IPS-20b (cell line): ENCODE data around the gene CHD5.

ENCODE experiments used
- H3K27ac ChIP-seq: one replicate; pipeline ENCODE4 v1.5.1; 2013; ENCODE audit warnings: low read length
- H3K27me3 ChIP-seq: 2 replicates; pipeline ENCODE4 v1.6.1; 2013; ENCODE audit warnings: mild to moderate bottlenecking, low read length, inconsistent platforms; ENCODE audit not compliant: insufficient read depth
- H3K36me3 ChIP-seq: 2 replicates; pipeline ENCODE4 v1.6.1; 2013; ENCODE audit warnings: low read depth, mild to moderate bottlenecking, inconsistent platforms, low read length, moderate library complexity; ENCODE audit not compliant: insufficient read depth
- H3K4me1 ChIP-seq: 2 replicates; pipeline ENCODE4 v1.6.1; 2013; ENCODE audit warnings: mild to moderate bottlenecking, control low read depth, inconsistent platforms, low read length, moderate library complexity; ENCODE audit not compliant: insufficient read depth
- H3K4me3 ChIP-seq: 2 replicates; pipeline ENCODE4 v1.5.1; 2013; ENCODE audit warnings: mild to moderate bottlenecking, low read length, inconsistent platforms
- H3K9ac ChIP-seq: 2 replicates; pipeline ENCODE4 v1.6.1; 2013; ENCODE audit warnings: low read depth, mild to moderate bottlenecking, inconsistent platforms, low read length, moderate library complexity
- H3K9me3 ChIP-seq: 2 replicates; pipeline ENCODE4 v1.6.1; 2013; ENCODE audit warnings: mild to moderate bottlenecking, low read depth, low read length, inconsistent platforms; ENCODE audit not compliant: insufficient read depth

The CHD5 gene

GRCh38 chr1:6210591-6211355 is 30.7 kb upstream of the CHD5 start:
- no peak overlapping the region for H3K27ac ChIP-seq
- H3K4me1 ChIP-seq = no peaks in the 10 kb centered on the region; the same call in 1 of the 2 replicates
- H3K27me3 ChIP-seq = peaks cover 50% of the 10 kb centered on the region
- H3K9me3 ChIP-seq = no peaks in the 10 kb centered on the region
- no peak overlapping the region for H3K4me3 ChIP-seq
- no peaks in the 10 kb centered on the region for H3K36me3 ChIP-seq
- no peak overlapping the region for H3K9ac ChIP-seq

- peaks cover 55% of the 10 kb centered on the region for H3K27me3 ChIP-seq
- H3K27ac ChIP-seq = no peak overlapping the region
- H3K9me3 ChIP-seq = no peaks in the 10 kb centered on the region
- H3K36me3 ChIP-seq = no peaks in the 10 kb centered on the region
- peak overlapping the region; percentile 51 for H3K4me3 ChIP-seq
- H3K4me1 ChIP-seq = no peaks in the 10 kb centered on the region; the same call in 1 of the 2 replicates
- H3K9ac ChIP-seq = no peak overlapping the region
Measured at GRCh38 chr1:6209661-6210580, 29.8 kb upstream of the CHD5 start.

GRCh38 chr1:6208723-6209660 is 28.9 kb upstream of the CHD5 start:
- Histone ChIP-seq H3K36me3 (no peaks in the 10 kb centered on the region), H3K9me3 (no peaks in the 10 kb centered on the region), H3K27me3 (peaks cover 55% of the 10 kb centered on the region), H3K4me3 (peak overlapping the region; percentile 51), H3K4me1 (no peaks in the 10 kb centered on the region; the same call in 1 of the 2 replicates), H3K9ac (no peak overlapping the region), H3K27ac (no peak overlapping the region)

DNA sequence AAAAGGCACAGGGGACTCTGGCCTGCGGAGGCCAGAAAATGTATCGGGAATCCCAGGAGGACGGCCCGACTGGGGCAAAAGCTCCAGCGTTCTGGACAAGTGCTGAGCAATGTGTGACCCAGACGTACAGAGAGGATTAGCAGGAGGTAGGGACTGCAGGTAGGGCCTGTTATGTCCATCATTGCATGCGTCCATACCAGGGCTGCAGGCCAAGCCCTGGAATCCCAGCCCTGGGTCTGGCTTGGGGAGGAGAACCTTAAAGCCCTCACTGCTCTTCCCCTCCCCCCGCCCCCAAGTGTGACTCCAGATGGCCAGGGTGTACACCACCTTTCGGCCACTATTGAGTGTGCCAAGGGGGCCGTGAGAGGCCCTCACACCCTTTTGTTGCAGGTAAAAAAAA is 27.8 kb upstream of the CHD5 start:
- Histone ChIP-seq H3K4me1 (no peaks in the 10 kb centered on the region; the same call in 1 of the 2 replicates), H3K27me3 (peaks cover 55% of the 10 kb centered on the region), H3K4me3 (no peak overlapping the region), H3K9me3 (no peaks in the 10 kb centered on the region), H3K9ac (no peak overlapping the region), H3K27ac (no peak overlapping the region), H3K36me3 (no peaks in the 10 kb centered on the region)

GRCh38 chr1:6207075-6207885 is 27.2 kb upstream of the CHD5 start:
- no peak overlapping the region for H3K27ac ChIP-seq
- H3K4me1 ChIP-seq = no peaks in the 10 kb centered on the region; the same call in 1 of the 2 replicates
- H3K27me3 ChIP-seq = peaks cover 55% of the 10 kb centered on the region
- no peak overlapping the region for H3K4me3 ChIP-seq
- H3K9ac ChIP-seq = no peak overlapping the region
- no peaks in the 10 kb centered on the region for H3K9me3 ChIP-seq
- H3K36me3 ChIP-seq = no peaks in the 10 kb centered on the region

DNA sequence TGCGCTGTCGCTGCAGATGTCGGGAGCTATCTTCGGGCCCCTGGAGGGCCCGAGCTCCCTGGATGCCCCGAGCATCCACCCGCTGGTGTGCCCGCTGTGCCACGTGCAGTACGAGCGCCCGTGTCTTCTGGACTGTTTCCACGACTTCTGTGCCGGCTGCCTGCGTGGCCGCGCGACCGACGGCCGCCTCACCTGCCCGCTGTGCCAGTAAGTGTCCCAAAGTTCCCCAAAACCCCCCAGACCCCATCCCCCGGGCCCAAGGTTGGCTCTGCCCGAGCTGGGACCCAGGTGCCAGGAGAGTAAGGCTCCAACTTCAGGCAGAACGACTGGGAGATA is 26.4 kb upstream of the CHD5 start:
- no peak overlapping the region for H3K9ac ChIP-seq
- H3K4me3 ChIP-seq = peak overlapping the region; percentile 62; the same call in 1 of the 2 replicates
- H3K9me3 ChIP-seq = no peaks in the 10 kb centered on the region
- no peak overlapping the region for H3K27ac ChIP-seq
- H3K36me3 ChIP-seq = no peaks in the 10 kb centered on the region
- H3K4me1 ChIP-seq = no peaks in the 10 kb centered on the region; the same call in 1 of the 2 replicates
- H3K27me3 ChIP-seq = peaks cover 51% of the 10 kb centered on the region

DNA sequence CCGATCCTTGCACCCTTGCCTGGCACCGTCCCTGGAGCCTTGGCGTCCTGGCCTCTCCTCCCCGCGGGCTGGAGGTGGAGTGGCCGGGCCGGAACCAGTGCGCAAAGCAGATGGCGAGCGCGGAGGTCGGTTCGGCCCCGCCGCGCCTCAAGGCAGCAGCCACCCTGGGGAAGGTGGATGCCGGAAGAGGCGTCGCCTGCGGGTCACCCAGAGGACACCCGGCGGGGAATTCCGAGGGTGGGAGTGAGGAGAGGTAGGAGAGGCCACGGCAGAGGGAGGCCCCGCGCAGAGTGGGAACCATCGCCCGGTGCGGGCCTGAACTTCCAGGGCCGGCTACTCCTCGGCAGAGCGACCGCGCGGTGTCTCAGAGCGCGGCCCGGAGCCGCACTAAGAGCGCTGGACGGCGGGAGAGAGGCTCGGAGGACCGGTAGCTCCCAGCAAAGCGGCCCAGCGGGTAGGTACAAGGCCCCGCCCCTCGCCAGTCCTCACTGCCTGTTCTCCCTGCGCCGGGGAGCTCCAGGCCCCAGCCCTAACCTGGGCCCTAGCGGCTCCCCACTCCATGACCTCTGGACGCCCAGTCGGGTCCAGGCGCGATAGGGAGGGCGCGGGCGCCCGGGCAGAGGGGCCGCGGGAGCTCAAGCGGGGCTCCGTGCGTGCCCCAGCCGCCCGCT is 25.9 kb upstream of the CHD5 start, which contains the start of gene RNF207:
RNF207 (plus strand) TSS at position 271 of the 671 bp plus-strand sequence. CDS start 417 bp downstream, outside the sequence.
- no peaks in the 10 kb centered on the region for H3K9me3 ChIP-seq
- H3K27ac ChIP-seq = no peak within 1 kb of the TSS
- H3K27me3 ChIP-seq = peaks cover 51% of the 10 kb centered on the region
- no peak within 1 kb of the TSS for H3K9ac ChIP-seq
- H3K36me3 ChIP-seq = no peaks in the 10 kb centered on the region
- no peaks in the 10 kb centered on the region; the same call in 1 of the 2 replicates for H3K4me1 ChIP-seq
- H3K4me3 ChIP-seq = peak within 1 kb of the TSS; percentile 62; the same call in 1 of the 2 replicates

GRCh38 chr1:6202256-6202655 is 22.1 kb upstream of the CHD5 start:
- Histone ChIP-seq H3K9me3 (no peaks in the 10 kb centered on the region), H3K27ac (no peak overlapping the region), H3K36me3 (peaks cover 12% of the 10 kb centered on the region), H3K27me3 (peaks cover 20% of the 10 kb centered on the region), H3K9ac (no peak overlapping the region), H3K4me1 (peaks cover 14% of the 10 kb centered on the region), H3K4me3 (no peak overlapping the region)

GRCh38 chr1:6200188-6200809 is 20.2 kb upstream of the CHD5 start:
- peak overlapping the region; percentile 88 for H3K27ac ChIP-seq
- H3K4me1 ChIP-seq = peaks cover 14% of the 10 kb centered on the region
- H3K9me3 ChIP-seq = no peaks in the 10 kb centered on the region
- peak overlapping the region; percentile 76 for H3K4me3 ChIP-seq
- H3K36me3 ChIP-seq = peaks cover 32% of the 10 kb centered on the region
- peaks cover under 1% of the 10 kb centered on the region; the same call in 1 of the 2 replicates for H3K27me3 ChIP-seq
- peak overlapping the region; percentile 83 for H3K9ac ChIP-seq
